K562 (cell line): Measurements from ENCODE around the gene KNSTRN. TPM values are rescaled to one million over a fixed set of nuclear protein-coding genes. Genes with fewer than 3 reads are reported as not detected.

ENCODE experiments used
- ATAC-seq: fragments of 200-7000 bp; cut with Tn5 transposase; 3 replicates; pipeline ENCODE4 v1.9.1; 2020; ENCODE audit warnings: moderate library complexity
- BruUV-seq: library from RNA; stranded (reverse); fragments of 400-500 nt; replicated peaks from 2 replicates; lab custom pipeline; 2021; lab: Mats Ljungman, UMichigan
- CTCF ChIA-PET: fragments of 300-600 bp; formaldehyde crosslinking; extraction: SDS; loops from one replicate; lab custom pipeline; 2021; ENCODE audit warnings: low intra/inter-chr PET ratio; lab: Yijun Ruan, JAX
- POLR2A ChIA-PET: fragments of 300-600, 350-650 bp; sonication (Branson Sonifier 250); formaldehyde crosslinking; extraction: SDS; loops from one replicate; lab custom pipeline; 2021; ENCODE audit warnings: antibody characterized with exemption, inconsistent platforms; lab: Yijun Ruan, JAX
- DNase-seq, 4 experiments: peaks; one replicate each; pipeline versions ENCODE4 v3.0.0 to v3.0.0-alpha.2; 2011 to 2018; ENCODE audit warnings: low spot score in 3 of 4, mixed read lengths in 3 of 4; ENCODE audit errors: extremely low read depth in 1 of 4
- FAIRE-seq: peaks from 2 replicates; lab custom pipeline; 2011; peaks lifted over from hg19 to GRCh38; lab: Jason Lieb, UNC
- H2AFZ ChIP-seq: 2 replicates; pipeline ENCODE4 v1.6.0; 2011; ENCODE audit warnings: low read depth, low read length, control low read depth, inconsistent platforms
- H3K27ac ChIP-seq: fragments of 200-600 bp; 3 replicates; pipeline ENCODE4 v1.8.0; 2011; ENCODE audit warnings: low read depth, mild to moderate bottlenecking, control low read depth, inconsistent platforms, low read length, moderate library complexity, mixed read lengths; ENCODE audit errors: extremely low read depth
- H3K27me3 ChIP-seq, 2 experiments: fragments of 300-600 bp in 1 of 2; 2 replicates in 1 of 2; 3 replicates in 1 of 2; pipeline versions ENCODE4 v1.6.0 to v1.8.0; 2011; ENCODE audit warnings: inconsistent platforms in 2 of 2, low read length in 2 of 2, mild to moderate bottlenecking in 1 of 2, mixed read lengths in 1 of 2, moderate library complexity in 1 of 2; ENCODE audit not compliant: control insufficient read depth in 2 of 2, insufficient read depth in 2 of 2
- H3K36me3 ChIP-seq: fragments of 300-600 bp; 3 replicates; pipeline ENCODE4 v1.8.0; 2011; ENCODE audit warnings: mild to moderate bottlenecking, low read length, inconsistent platforms; ENCODE audit not compliant: control insufficient read depth, insufficient read depth
- H3K4me1 ChIP-seq, 2 experiments: fragments of 200-600 bp in 1 of 2; replicated peaks in 1 of 2; 2 replicates in 1 of 2; 3 replicates in 1 of 2; pipeline versions ENCODE4 v1.5.1 to v1.8.0; 2011; ENCODE audit warnings: inconsistent platforms in 2 of 2, low read length in 2 of 2, mild to moderate bottlenecking in 1 of 2, mixed read lengths in 1 of 2, moderate library complexity in 1 of 2; ENCODE audit not compliant: control insufficient read depth in 2 of 2, insufficient read depth in 2 of 2
- H3K4me2 ChIP-seq: 2 replicates; pipeline ENCODE4 v1.6.1; 2011; ENCODE audit warnings: low read length, control low read depth, inconsistent platforms, mixed read lengths; ENCODE audit not compliant: insufficient read depth
- H3K4me3 ChIP-seq: fragments of 200-600 bp; sonication (generic), shearing (Covaris generic); 2 replicates; pipeline ENCODE4 v1.5.1; 2016; ENCODE audit warnings: control low read depth, inconsistent platforms
- H3K79me2 ChIP-seq: fragments of 200-600 bp; 3 replicates; pipeline ENCODE4 v1.8.0; 2011; ENCODE audit warnings: low read length, inconsistent platforms; ENCODE audit not compliant: control insufficient read depth, insufficient read depth
- H3K9ac ChIP-seq, 2 experiments: 2 replicates each; pipeline versions ENCODE4 v1.6.0 to v1.6.1; 2011; ENCODE audit warnings: low read depth in 2 of 2, low read length in 2 of 2, control low read depth in 1 of 2, inconsistent platforms in 1 of 2, mild to moderate bottlenecking in 1 of 2, mixed read lengths in 1 of 2; ENCODE audit not compliant: insufficient read depth in 1 of 2
- H3K9me1 ChIP-seq: one replicate; pipeline ENCODE4 v1.6.0; 2011; ENCODE audit warnings: inconsistent platforms, mild to moderate bottlenecking, low read length, moderate library complexity; ENCODE audit not compliant: control insufficient read depth, insufficient read depth
- H3K9me3 ChIP-seq: replicated peaks from 2 replicates; pipeline ENCODE4 v1.5.1; 2011; ENCODE audit warnings: low read depth, low read length, inconsistent platforms; ENCODE audit not compliant: control insufficient read depth, insufficient read depth
- H4K20me1 ChIP-seq: replicated peaks from 2 replicates; pipeline ENCODE4 v1.6.1; 2011; ENCODE audit warnings: low read length, inconsistent platforms, mixed read lengths; ENCODE audit not compliant: control insufficient read depth, insufficient read depth
- CEBPG ChIP-seq, 3 experiments: fragments of 200-800 bp in 1 of 3; sonication (Bioruptor generic) in 1 of 3; sonication (generic) in 1 of 3; formaldehyde crosslinking in 1 of 3; IDR thresholded peaks in 2 of 3; conservative IDR thresholded peaks in 1 of 3; 2 replicates each; pipeline versions ENCODE4 v1.6.1 to v1.8.0; 2016 to 2022; ENCODE audit warnings: missing compliant biosample characterization in 2 of 3, missing genetic modification characterization in 2 of 3, mild to moderate bottlenecking in 1 of 3, missing genetic modification reagents in 1 of 3
- HNRNPK ChIP-seq: fragments of 200-400 bp; formaldehyde crosslinking; IDR thresholded peaks from one replicate; pipeline ENCODE4 v1.6.1; 2018; ENCODE audit warnings: mild to moderate bottlenecking, low read depth, low read length; ENCODE audit not compliant: poor library complexity, severe bottlenecking
- KLF10 ChIP-seq: fragments of 250-450 bp; sonication (Bioruptor Pico); IDR thresholded peaks from 2 replicates; pipeline ENCODE4 v1.6.1; 2021; ENCODE audit warnings: matching md5 sums
- MCM3 ChIP-seq: fragments of 450-650 bp; IDR thresholded peaks from 2 replicates; pipeline ENCODE4 v1.6.1; 2016
- ZNF3 ChIP-seq: fragments of 250-450 bp; sonication (Bioruptor Pico); IDR thresholded peaks from 2 replicates; pipeline ENCODE4 v1.5.0; 2021; ENCODE audit warnings: mild to moderate bottlenecking, moderate library complexity
- ZNF354B ChIP-seq: fragments of 250-450 bp; sonication (Bioruptor Pico); IDR thresholded peaks from 2 replicates; pipeline ENCODE4 v1.4.0; 2020
- WGBS: fragments of 100-300 bp; shearing (Covaris generic); methylation state at CpG from one replicate; pipeline ENCODE4 v1.1.6; 2016; ENCODE audit warnings: low coverage, mixed read lengths; ENCODE audit not compliant: insufficient coverage; ENCODE audit errors: missing lambda C conversion rate; 5-methylcytosine and 5-hydroxymethylcytosine counted together
- in situ Hi-C: fragments of 300-500 bp; cut with MboI; formaldehyde crosslinking; loops from 4 replicates; pipeline ENCODE4 v1.15.0; 2018; ENCODE audit warnings: inconsistent platforms, mixed read lengths
- intact Hi-C: fragments of 100-400 bp; cut with micrococcal nuclease; formaldehyde crosslinking; loops from 2 replicates; pipeline ENCODE4 v1.14.2; 2022
- polyA plus RNA-seq, 8 experiments: library from polyadenylated mRNA; depleted of rRNA in 4 of 8; stranded (reverse) in 5 of 8; unstranded in 3 of 8; fragments of >200 nt; fragmentation: Nextera tagmentation in 2 of 8; fragmentation: Illumina TruSeq in 1 of 8; extraction: Ambion mirVana in 2 of 8; extraction: Trizol in 1 of 8; gene quantifications; 2 replicates each; pipeline versions ENCODE4 v1.2.1 to v1.2.3, GENCODE V29; 2011 to 2014; ENCODE audit warnings: inconsistent platforms in 1 of 8, missing spikeins in 1 of 8
- total RNA-seq, 7 experiments: library from RNA; depleted of rRNA in 6 of 7; stranded (reverse); fragments of >200 nt in 6 of 7; fragmentation: Illumina TruSeq in 2 of 7; extraction: Trizol in 2 of 7; gene quantifications; 2 replicates each; pipeline versions ENCODE4 v1.2.1 to v1.2.3, GENCODE V29; 2011 to 2021; ENCODE audit warnings: low replicate concordance in 1 of 7
- TF ChIP-seq, protein P1 (sequence below), 3 experiments: IDR thresholded peaks in 2 of 3; conservative IDR thresholded peaks in 1 of 3; 2 replicates each; pipeline ENCODE4 v1.5.1; 2011 to 2012; ENCODE audit warnings: low read length in 3 of 3, mild to moderate bottlenecking in 3 of 3, control low read depth in 2 of 3, improper control_type of control experiment in 1 of 3, inconsistent platforms in 1 of 3, low read depth in 1 of 3, mixed read lengths in 1 of 3, moderate library complexity in 1 of 3; ENCODE audit not compliant: insufficient read depth in 2 of 3
- TF ChIP-seq, protein P2 (sequence below): fragments of 250-450 bp; sonication (Bioruptor Pico); IDR thresholded peaks from 2 replicates; pipeline ENCODE4 v1.8.0; 2021; ENCODE audit warnings: moderate library complexity, mild to moderate bottlenecking, inconsistent platforms
- TF ChIP-seq, protein P3 (sequence below): fragments of 250-450 bp; sonication (Bioruptor Pico); IDR thresholded peaks from 2 replicates; pipeline ENCODE4 v1.5.0; 2021

KNSTRN gene
- total and polyA plus RNA-seq, 9 of the 15 experiments (the other 6 are each of a cell fraction or from before 2014, with no cell fraction given), result 48.7 to 88.2 (median 66.3) TPM

DNA sequence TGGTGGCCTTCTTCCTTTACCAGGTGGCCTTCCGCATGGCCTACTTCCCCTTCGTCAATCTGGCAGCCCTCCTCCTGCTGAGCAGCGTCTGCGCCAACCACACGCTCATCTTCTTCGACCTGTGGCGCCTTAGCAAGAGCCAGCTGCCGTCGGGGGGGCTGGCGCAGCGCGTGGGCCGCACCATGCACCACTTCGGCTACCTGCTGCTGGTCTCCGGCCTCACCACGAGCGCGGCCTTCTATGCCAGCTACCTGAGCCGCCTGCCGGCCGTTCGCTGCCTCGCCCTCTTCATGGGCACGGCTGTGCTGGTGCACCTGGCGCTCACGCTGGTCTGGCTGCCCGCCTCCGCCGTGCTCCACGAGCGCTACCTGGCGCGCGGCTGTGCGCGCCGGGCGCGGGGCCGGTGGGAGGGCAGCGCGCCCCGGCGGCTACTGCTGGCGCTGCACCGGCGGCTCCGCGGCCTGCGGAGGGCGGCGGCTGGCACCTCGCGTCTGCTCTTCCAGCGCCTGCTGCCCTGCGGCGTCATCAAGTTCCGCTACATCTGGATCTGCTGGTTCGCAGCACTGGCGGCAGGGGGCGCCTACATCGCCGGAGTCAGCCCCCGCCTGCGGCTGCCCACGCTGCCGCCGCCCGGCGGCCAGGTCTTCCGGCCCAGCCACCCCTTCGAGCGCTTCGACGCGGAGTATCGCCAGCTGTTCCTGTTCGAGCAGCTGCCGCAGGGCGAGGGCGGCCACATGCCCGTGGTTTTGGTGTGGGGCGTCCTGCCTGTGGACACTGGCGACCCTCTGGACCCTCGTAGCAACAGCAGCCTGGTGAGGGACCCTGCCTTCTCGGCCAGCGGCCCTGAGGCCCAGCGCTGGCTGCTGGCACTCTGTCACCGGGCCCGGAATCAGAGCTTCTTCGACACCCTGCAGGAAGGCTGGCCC is 14.6 kb upstream of the KNSTRN start:
- Histone ChIP-seq H3K36me3 (no peaks in the 10 kb centered on the region), H3K79me2 (no peaks in the 10 kb centered on the region), H3K27ac (no peak overlapping the region), H3K4me3 (peak overlapping the region; percentile 22; the same call in 1 of the 2 replicates), H4K20me1 (no peaks in the 10 kb centered on the region), H2AFZ (peak overlapping the region; percentile 100), H3K4me2 (peak overlapping the region; percentile 54), H3K9ac (peak overlapping the region; percentile 58 to 93; a peak in 3 of 4 replicates), H3K9me1 (no peaks in the 10 kb centered on the region), H3K9me3 (no peaks in the 10 kb centered on the region), H3K4me1 (peaks cover 9 to 47% of the 10 kb centered on the region in 2 experiments), H3K27me3 (peaks cover 0 to 16% of the 10 kb centered on the region in 2 experiments; a peak in 3 of 5 replicates)
- FAIRE-seq (peak; percentile 77), ATAC-seq (peak; percentile 92), DNase-seq (peak; percentile 89 to 93 (median 92))
- ChIA-PET POLR2A (interaction anchor here (0.8 to 1.2 kb wide), 2 partner anchors 40 to 97 kb away, joined by 3 read pairs; no protein-coding TSS in a partner anchor), CTCF (interaction anchor here (0.7 to 3.6 kb wide), 4 partner anchors 9 to 152 kb away, joined by 3 to 23 read pairs (median 6); no protein-coding TSS in a partner anchor)
- BruUV-seq, result no TSS peak
- WGBS, result 24% methylated on average over 84 of the region's 91 CpGs
- in situ Hi-C loops (no loop called here), intact Hi-C loops (no loop called here)
- TF ChIP-seq KLF10 (CRISPR knock-in tag), result no peak
- no peak for TF ChIP-seq ZNF354B
- TF ChIP-seq, protein P1, sequence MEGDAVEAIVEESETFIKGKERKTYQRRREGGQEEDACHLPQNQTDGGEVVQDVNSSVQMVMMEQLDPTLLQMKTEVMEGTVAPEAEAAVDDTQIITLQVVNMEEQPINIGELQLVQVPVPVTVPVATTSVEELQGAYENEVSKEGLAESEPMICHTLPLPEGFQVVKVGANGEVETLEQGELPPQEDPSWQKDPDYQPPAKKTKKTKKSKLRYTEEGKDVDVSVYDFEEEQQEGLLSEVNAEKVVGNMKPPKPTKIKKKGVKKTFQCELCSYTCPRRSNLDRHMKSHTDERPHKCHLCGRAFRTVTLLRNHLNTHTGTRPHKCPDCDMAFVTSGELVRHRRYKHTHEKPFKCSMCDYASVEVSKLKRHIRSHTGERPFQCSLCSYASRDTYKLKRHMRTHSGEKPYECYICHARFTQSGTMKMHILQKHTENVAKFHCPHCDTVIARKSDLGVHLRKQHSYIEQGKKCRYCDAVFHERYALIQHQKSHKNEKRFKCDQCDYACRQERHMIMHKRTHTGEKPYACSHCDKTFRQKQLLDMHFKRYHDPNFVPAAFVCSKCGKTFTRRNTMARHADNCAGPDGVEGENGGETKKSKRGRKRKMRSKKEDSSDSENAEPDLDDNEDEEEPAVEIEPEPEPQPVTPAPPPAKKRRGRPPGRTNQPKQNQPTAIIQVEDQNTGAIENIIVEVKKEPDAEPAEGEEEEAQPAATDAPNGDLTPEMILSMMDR (IDR thresholded peaks at IDR 0.05 in 2 of 3, conservative IDR thresholded peaks at IDR 0.05 in 1 of 3; ENCODE audit: insufficient read depth in 2 of 3, low read depth in 1 of 3, low read length in 3 of 3), result peak; percentile 82 to 98 (median 94)
- no peak for TF ChIP-seq ZNF3 (CRISPR knock-in tag)
- TF ChIP-seq CEBPG (CRISPR knock-in tag; IDR thresholded peaks at IDR 0.05), result no peak
- TF ChIP-seq CEBPG (tag; conservative IDR thresholded peaks at IDR 0.05 in 1 of 2, IDR thresholded peaks at IDR 0.05 in 1 of 2), result no peak
- no peak for TF ChIP-seq HNRNPK
- TF ChIP-seq, protein P2, sequence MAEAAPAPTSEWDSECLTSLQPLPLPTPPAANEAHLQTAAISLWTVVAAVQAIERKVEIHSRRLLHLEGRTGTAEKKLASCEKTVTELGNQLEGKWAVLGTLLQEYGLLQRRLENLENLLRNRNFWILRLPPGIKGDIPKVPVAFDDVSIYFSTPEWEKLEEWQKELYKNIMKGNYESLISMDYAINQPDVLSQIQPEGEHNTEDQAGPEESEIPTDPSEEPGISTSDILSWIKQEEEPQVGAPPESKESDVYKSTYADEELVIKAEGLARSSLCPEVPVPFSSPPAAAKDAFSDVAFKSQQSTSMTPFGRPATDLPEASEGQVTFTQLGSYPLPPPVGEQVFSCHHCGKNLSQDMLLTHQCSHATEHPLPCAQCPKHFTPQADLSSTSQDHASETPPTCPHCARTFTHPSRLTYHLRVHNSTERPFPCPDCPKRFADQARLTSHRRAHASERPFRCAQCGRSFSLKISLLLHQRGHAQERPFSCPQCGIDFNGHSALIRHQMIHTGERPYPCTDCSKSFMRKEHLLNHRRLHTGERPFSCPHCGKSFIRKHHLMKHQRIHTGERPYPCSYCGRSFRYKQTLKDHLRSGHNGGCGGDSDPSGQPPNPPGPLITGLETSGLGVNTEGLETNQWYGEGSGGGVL (CRISPR knock-in tag), result no peak
- TF ChIP-seq, protein P3, sequence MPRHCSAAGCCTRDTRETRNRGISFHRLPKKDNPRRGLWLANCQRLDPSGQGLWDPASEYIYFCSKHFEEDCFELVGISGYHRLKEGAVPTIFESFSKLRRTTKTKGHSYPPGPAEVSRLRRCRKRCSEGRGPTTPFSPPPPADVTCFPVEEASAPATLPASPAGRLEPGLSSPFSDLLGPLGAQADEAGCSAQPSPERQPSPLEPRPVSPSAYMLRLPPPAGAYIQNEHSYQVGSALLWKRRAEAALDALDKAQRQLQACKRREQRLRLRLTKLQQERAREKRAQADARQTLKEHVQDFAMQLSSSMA (CRISPR knock-in tag), result no peak
- TF ChIP-seq MCM3, result no peak
